Kidney (tissue), 14 donors: ENCODE results near the gene TOR1AIP2. TPM values are rescaled to one million over a fixed set of nuclear protein-coding genes. Genes with fewer than 3 reads are reported as not detected.

Experiments
- DNase-seq, 5 donors: peaks; one replicate each; pipeline ENCODE4 v3.0.0-alpha.2; 2013 to 2020
- FAIRE-seq: peaks from 2 replicates; lab custom pipeline; 2012; peaks lifted over from hg19 to GRCh38; lab: Jason Lieb, UNC
- H3K27ac ChIP-seq, 2 donors: one replicate each; pipeline ENCODE4 v1.7.0; 2013; ENCODE audit warnings: low read depth in 2 of 2, low read length in 2 of 2, inconsistent platforms in 1 of 2
- H3K27me3 ChIP-seq: one replicate; pipeline ENCODE4 v1.7.1; 2013; ENCODE audit warnings: low read length, inconsistent platforms; ENCODE audit not compliant: control insufficient read depth, insufficient read depth
- H3K36me3 ChIP-seq, 3 donors: one replicate each; pipeline versions ENCODE4 v1.7.0 to v1.7.1; 2013; ENCODE audit warnings: low read length in 3 of 3, control low read depth in 1 of 3, inconsistent platforms in 1 of 3; ENCODE audit not compliant: insufficient read depth in 3 of 3, control insufficient read depth in 2 of 3
- H3K4me1 ChIP-seq, 3 donors: one replicate each; pipeline versions ENCODE4 v1.7.0 to v1.7.1; 2013; ENCODE audit warnings: low read length in 3 of 3, inconsistent platforms in 1 of 3, low read depth in 1 of 3; ENCODE audit not compliant: control insufficient read depth in 2 of 3, insufficient read depth in 2 of 3
- H3K4me3 ChIP-seq, 3 donors: one replicate each; pipeline versions ENCODE4 v1.7.0 to v1.8.1; 2013; ENCODE audit warnings: low read length in 3 of 3, control low read depth in 1 of 3, inconsistent platforms in 1 of 3
- H3K9ac ChIP-seq, 3 donors: one replicate each; pipeline versions ENCODE4 v1.7.0 to v1.7.1; 2013; ENCODE audit warnings: low read length in 3 of 3, control low read depth in 1 of 3, inconsistent platforms in 1 of 3
- H3K9me3 ChIP-seq, 3 donors: one replicate each; pipeline versions ENCODE4 v1.7.0 to v1.7.1; 2013; ENCODE audit warnings: low read length in 3 of 3, control low read depth in 1 of 3, inconsistent platforms in 1 of 3; ENCODE audit not compliant: control insufficient read depth in 2 of 3, insufficient read depth in 1 of 3
- CTCF ChIP-seq: IDR thresholded peaks from 3 replicates; pipeline ENCODE4 v1.5.1; 2012; ENCODE audit warnings: mild to moderate bottlenecking, moderate library complexity, borderline replicate concordance; ENCODE audit not compliant: insufficient read depth; ENCODE audit errors: extremely low read depth
- intact Hi-C: fragments of 100-400 bp; cut with DNase I; formaldehyde crosslinking; loops from one replicate; pipeline ENCODE4 v1.11.1; 2022
- polyA plus RNA-seq: library from polyadenylated mRNA; stranded (reverse); fragments of 350-450 nt; fragmentation: Illumina TruSeq; extraction: RNeasy Lipid Tissue Mini Kit (QIAGEN cat#74804); gene quantifications from one replicate; pipeline ENCODE4 v1.2.3, GENCODE V29; 2014; ENCODE audit warnings: low read depth, low replicate concordance; ENCODE audit not compliant: insufficient read depth
- total RNA-seq: library from RNA; stranded (reverse); fragmentation: NEBNext Ultra II Directional; extraction: Animal tissue kit (Norgen Biotek cat#: 25700); gene quantifications from one replicate; pipeline ENCODE4 v1.2.1, GENCODE V29; 2021
- donor health status: control.
- donor health status: control.
- donor health status: control.
- donor health status: control.
- donor health status: control.
- donor health status: DM: yes; HTN: yes; CAD: no.
- donor health status: Normal renal cell carcinoma (clear cell type).

The TOR1AIP2 gene
- total and polyA plus RNA-seq, 2 donors from 2014 or later, result 13.1 to 80.5 TPM

DNA sequence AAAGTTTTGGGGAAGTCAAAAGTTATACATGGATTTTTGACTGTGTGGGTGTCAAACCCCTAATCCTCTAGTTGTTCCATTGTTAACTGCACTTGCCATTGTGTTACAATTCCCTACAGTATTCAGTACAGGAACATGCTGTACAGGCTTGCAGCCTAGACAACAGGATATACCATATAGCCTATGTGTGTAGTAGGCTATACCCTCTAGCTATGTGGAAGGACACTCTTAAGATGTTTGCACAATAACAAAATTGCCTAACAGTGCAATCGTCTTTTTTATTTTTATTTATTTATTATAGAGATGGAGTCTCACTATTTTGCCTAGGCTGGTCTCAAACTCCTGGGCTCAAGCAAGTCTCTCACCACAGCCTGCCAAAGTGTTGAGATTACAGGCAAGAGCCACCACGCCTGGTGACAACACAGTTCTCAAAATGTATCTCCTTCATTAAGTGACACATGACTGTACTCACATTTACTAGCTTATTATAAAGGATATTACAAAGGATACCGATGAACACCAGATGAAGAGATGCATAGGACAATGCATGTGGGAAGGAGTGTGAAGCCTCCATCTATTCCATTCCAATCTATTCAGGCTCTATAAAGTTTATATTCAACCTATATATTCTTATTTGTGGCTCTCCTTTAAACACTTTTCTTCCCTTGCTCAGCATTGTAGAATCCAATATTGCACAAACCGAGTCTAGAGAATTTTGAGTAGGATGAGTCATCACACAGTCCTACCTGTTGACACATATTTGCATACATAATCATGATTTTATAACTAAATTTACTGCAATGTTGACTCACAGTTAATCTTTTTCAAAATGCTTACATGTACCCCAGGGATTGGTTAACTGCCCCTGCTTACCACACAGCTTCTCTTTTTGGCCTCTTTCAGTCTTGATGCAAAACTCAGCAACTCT is 48.6 kb upstream of the TOR1AIP2 start:
- intact Hi-C loops, result no loop called here
- no peaks in the 10 kb centered on the region for H3K36me3 ChIP-seq

DNA sequence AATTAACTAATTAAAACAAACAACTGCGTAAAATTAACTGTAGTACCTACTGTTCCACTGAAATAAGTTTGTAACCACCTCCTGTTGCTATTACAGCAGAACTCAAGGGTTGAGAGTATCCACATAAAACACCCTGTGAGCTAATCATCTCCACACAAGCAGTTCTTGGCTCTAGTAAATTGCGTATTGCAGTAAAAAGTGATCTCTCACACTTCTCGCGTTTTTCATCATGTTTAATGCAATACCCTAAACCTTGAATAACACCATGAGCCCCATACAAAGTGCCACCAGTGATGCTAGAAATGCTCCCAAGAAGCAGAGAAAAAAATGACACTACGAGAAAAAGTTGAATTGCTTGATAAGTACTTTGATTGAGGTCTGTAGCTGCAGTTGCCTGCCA is 47.7 kb upstream of the TOR1AIP2 start:
- Histone ChIP-seq H3K27ac (no peak overlapping the region), H3K36me3 (no peaks in the 10 kb centered on the region), H3K4me1 (no peaks in the 10 kb centered on the region), H3K9ac (no peak overlapping the region), H3K27me3 (no peaks in the 10 kb centered on the region), H3K4me3 (no peak overlapping the region), H3K9me3 (no peaks in the 10 kb centered on the region)
- intact Hi-C loops, result no loop called here
- FAIRE-seq (no peak), DNase-seq (no peak)
- no peak for TF ChIP-seq CTCF

More for the DNA sequence above, 48.6 kb upstream of the TOR1AIP2 start:
- H3K27ac ChIP-seq, result no peak overlapping the region
- H3K9me3 ChIP-seq, result no peaks in the 10 kb centered on the region
- H3K4me3 ChIP-seq, result no peak overlapping the region
- TF ChIP-seq CTCF, result no peak
- no peak for DNase-seq
- H3K4me1 ChIP-seq, result no peaks in the 10 kb centered on the region
- no peak overlapping the region for H3K9ac ChIP-seq
- no peak for FAIRE-seq
- no peaks in the 10 kb centered on the region for H3K27me3 ChIP-seq

DNA sequence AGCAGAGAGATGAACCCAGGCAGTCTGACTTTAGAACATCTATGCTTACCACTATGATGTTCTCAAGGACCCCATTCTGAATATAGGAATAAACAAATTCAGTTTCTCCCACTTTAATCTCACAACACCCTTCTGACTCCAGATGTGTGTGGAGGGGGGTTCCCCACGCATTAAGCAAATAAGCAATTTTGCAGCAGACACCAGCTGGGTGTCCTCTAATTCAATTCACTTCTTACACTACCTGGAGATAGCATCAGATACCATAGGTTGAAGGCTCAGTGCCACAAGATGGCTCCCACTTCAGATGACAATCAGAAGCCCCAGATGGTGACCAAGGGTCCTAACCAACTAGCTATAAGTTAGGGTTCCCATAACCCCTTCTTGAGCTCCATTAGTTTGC is 46.7 kb upstream of the TOR1AIP2 start:
- no peak for TF ChIP-seq CTCF
- no peak for DNase-seq
- intact Hi-C loops, result no loop called here
- peaks cover 0 to under 1% (median under 1%) of the 10 kb centered on the region in 3 donors for H3K36me3 ChIP-seq
- H3K4me3 ChIP-seq, result no peak overlapping the region
- H3K27me3 ChIP-seq, result no peaks in the 10 kb centered on the region
- no peak overlapping the region for H3K27ac ChIP-seq
- FAIRE-seq, result no peak
- H3K9ac ChIP-seq, result no peak overlapping the region
- H3K4me1 ChIP-seq, result no peaks in the 10 kb centered on the region
- no peaks in the 10 kb centered on the region for H3K9me3 ChIP-seq
